HG03439 (cell line): ENCODE results near the gene ARHGAP12.
"Not testable (repeated sequence)": the region's sequence is repeated elsewhere in the genome, so short reads cannot be mapped to it uniquely, and the experiment has no call there.

Experiments
- ATAC-seq: cut with Tn5 transposase; IDR thresholded peaks from one replicate; pipeline ENCODE4 v1.9.1; 2021; ENCODE audit warnings: mild to moderate bottlenecking, moderate library complexity; ENCODE audit not compliant: unreplicated experiment

ARHGAP12 gene

DNA sequence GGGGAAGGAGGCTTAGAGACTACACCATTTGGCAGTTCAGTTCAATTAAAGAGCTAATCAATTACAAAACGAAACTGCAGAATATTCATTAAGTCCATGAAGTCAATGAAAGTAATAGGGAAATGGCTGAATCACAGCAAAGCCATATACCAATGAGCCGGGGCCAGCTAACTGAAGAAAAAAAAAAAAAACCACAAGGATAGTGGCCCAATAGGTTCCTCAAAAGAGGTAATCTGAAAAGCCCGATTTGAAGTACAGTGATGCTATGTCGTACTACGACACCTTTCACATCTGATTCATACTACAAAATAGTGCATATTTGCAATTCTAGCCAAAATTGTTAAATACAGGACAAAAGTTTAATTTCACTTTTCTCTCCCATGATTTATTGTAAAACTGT is 2.5 kb downstream of the ARHGAP12 start:
- ATAC-seq: no peak

DNA sequence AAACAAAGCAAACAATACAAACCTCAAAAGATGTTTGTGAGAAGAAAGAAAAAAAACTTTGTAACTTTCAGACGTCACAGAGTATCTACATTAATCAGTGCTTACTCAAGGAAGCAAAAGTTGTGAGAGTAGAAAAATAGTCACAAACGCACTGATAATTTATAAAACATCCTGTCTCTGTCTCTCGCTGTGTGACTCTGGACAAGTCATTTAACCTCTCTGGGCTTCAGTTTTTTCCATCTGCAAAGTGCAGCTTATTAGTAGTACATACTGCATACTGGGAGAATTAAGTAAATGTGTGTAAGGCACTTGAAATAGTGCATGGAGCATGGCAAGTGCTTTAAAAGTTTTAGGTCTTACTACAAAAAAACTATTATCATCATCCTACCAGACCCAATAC is 3.8 kb downstream of the ARHGAP12 start:
- ATAC-seq: no peak

DNA sequence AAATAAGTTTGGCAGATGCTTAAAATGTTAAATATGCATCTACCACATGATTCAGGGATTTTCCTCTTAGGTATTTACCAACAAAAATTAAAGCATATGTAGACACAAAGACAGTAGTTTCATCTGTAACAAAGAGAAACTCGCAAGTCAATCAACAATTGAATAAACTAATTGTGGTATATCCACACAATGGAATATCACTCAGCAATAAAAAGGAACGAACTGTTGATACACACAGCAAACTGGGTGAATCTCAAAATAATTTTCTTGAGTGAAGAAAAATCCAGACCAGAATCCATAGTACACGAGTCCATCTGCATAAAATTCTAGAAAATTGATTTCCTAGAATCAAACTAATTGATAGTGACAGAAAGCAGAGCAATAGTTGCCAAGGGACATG is 5.2 kb downstream of the ARHGAP12 start:
- ATAC-seq: no peak

DNA sequence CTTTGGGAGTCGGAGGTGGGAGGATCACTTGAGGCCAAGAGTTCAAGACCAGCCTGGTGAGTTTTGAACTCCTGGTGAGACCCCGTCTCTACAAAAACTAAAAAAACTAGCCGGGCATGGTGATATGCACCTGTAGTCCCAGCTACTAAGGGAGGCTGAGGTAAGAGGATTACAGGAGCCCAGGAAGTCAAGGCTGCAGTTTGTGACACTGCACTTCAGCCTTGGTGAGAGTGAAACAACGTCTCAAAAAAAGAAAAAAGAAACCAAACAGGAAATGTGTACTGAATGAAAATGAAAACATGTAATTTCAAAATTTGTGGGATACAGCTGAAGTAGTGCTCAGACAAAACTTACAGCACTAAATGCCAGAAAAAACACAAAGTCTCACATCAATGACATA is 7.6 kb downstream of the ARHGAP12 start:
- ATAC-seq: peak; percentile 48

DNA sequence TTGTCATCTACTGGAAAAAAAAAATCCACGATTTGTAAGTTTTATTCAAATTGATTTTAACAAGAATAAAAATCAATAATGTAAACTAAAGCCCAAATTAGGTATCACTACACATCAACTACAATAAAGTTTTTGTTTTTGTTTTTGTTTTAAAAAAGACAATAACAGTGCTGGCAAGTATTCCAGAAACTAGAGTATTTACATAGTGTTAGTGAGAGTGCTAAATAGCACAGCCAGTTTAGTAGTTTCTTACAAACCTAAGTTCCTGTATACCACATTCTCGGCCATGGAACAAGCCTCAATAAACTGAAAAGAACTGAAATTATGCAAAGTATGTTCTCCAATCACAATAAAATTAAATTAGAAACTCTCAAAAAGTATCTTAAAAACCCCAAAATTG is 8.1 kb downstream of the ARHGAP12 start:
- ATAC-seq: peak; percentile 49

DNA sequence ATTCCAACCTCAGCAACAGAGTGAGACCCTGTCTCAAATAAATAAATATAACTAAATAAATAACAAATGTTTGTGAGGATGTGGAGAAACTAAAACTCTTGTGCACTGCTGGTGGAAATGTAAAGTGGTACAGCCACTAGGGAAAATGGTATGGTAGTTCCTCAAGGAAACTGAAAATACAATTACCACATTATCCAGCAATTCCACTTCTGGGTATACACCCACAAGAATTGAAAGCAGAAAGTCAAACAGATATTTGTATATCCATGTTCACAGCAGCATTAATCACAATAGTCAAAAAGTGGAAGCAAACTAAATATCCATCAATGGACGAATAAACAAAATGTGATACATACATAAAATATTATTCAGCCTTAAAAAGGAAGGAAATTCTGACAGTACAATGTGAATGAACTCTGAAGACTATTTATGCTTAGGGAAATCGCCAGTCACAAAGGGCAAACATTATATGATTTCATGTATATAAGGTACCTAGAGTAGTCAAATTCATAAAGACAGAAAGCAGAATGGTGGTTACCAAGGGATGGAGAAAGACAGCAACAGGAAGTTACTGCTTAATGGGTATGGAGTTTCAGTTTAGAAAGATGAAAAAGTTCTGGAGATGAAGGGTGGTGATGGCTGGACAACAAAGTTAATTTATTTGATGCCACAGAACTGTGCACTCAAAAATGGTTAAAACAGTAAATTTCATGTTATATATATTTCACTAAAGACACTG is 9.8 kb downstream of the ARHGAP12 start:
- ATAC-seq: no peak

DNA sequence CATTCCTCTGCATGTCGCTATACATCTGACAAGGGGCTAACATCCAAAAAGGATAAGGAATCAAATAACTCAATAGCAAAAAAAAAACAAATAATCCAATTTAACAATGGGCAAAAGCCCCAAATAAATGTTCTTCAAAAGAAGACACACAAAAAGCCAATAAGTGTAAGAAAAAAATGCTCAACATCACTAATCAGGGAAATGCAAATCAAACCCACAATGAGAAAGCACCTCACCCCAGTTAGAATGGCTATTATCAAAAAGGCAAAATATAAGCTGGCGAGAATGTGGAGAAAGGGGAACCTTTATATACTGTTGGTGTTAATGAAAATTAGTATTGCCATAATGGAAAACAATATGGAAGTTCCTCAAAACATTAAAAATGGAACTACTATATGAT is 14.3 kb downstream of the ARHGAP12 start:
- ATAC-seq: no peak

DNA sequence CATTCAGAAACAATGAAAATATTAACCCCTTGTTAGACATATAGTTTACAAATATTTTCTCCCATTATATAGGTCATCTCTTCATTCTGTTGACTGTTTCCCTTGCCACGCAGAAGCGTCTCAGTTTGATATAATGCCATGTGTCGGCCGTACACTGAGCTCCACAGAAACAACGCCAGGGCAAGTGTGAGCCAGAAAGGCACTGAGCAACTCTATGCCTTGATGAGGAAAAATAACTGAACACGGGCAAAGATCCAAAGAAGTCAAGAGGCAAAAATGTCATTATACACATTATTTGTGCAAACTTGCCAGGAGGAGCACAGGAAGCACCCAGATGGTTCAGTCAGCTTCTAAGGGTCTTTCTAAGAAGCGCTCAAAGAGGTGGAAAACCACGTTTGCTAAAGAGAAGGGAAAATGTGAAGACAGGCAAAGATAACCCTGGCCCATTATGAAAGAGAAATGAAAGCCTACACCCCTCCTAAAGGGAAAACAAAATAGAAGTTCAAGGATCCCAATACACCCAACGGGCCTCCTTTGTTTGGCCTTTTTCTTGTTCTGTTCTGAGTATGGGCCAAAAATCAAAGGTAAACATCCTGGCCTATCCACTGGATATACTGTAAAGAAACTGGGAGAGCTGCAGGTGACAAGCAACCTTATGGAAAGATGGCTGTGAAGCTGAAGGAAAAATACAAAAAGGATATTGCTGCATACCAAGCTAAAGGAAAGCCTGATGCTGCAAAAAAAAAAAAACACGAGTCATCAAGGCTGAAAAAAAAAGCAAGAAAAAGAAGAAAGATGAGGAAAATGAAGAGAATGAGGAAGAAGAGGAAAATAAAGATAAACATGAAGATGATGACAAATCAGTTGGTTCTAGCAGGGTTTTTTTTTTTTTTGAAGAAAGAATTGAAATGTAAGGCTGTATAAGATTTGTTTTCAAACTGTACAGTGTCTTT is 15.5 kb downstream of the ARHGAP12 start:
- ATAC-seq: no peak

DNA sequence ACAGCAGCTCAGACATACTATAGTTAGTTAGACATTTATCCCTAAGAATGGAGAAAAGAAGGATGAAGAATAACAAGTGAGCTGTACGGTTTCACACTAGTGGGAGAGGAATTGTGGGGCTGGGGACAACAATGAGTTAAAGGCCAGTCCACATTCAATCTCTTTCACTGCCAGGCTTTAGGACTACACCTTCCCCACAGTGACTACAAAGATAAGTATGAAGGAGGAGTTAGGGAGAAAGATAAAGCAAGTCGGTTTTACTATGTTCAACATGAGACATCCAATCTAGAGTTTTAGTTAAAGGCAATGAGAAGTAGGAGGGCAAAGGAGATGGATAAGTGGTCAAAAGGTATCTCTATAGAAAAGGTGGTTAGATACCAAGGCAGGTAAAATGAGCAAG is 16.3 kb downstream of the ARHGAP12 start:
- no peak for ATAC-seq

DNA sequence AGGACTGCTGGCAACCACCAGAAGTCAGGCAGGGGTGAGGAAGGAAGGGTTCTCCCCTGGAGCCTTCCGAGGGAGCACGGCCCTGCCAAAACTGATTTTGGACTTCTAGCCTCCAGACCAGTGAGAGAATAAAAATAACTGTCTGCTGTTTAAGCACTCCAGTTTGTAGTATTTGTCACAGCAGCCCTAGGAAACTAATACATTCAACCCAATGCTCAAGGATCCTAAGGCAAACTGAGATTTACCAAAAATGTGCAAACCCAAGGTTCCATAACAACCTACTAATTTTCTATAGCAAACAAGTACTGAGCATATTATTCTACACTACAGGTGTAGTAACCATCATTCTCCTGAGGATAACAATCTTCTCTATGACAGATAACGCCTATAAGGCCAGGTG is 18.6 kb downstream of the ARHGAP12 start:
- no peak for ATAC-seq

DNA sequence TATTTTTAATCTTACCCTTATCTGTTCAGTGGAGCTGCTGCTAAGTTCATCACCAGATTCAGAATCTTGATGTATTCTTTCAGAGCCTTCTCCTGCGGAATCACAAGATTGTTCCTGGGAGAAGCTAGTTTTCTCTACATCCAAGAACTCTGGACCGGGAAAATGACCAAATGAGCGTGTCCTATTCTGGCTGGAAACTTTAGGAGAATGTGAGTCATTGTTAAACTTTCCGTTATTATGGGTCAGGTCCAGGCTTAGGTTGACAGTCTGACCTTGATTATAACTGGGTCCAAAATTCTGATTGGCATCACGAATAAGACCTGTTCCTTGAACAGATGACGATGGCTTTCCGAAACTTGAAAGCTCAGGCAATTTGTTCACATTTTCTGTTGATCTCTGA is 20.5 kb downstream of the ARHGAP12 start:
- no peak for ATAC-seq

DNA sequence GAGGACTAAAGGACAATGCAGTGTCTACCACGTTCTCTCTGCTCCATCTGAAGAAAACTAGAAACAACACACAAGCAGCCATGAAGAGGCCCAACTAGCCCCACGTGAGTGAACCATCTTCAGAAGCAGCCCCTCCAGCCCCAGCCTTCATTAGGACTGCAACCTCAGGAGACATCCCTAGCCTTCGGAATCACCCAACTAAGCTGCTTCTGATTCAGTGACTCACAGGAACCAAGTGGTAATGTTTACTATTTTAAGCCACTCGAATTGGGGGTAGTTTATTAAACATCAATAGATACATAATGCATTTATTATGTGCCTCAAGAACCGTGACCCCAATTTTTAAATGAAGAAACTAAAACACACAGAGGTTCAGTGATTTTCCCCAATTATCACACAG is 22.6 kb downstream of the ARHGAP12 start:
- ATAC-seq: no peak

DNA sequence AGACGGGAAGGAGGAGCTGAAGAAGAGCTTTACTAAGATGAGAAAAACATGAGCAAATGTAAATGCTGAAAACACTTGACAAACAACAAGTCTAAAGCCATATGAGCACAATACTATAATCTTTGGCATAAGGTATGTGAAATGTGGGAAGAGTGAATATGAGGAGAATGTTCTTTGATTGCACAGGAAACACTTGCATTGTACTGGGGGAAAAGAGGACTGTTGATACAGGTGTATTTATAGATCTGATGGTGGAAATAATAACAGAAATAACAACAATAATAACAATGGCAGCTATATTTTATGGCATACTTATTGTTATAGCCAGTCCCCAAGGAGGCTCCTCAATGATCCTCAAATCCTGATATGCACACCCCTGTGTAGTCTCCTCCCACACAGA is 23.0 kb downstream of the ARHGAP12 start:
- no peak for ATAC-seq

DNA sequence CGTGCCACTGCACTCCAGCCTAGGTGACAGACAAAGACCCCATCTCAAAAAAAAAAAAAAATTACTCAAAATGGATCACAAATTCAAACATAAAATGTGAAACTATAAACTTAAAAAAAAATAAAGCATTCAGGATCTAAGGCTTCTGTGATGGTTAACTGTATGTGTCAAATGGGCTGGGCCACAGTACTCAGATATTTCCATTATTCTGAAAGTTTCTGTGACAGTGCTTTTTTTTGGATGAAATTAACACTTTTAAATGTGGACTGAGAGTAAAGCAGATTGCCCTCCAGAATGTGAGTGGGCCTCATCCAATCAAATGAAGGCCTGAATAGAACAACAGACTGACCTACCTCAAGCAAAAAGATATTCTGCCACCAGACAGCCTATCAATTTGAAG is 26.0 kb downstream of the ARHGAP12 start:
- no peak for ATAC-seq

DNA sequence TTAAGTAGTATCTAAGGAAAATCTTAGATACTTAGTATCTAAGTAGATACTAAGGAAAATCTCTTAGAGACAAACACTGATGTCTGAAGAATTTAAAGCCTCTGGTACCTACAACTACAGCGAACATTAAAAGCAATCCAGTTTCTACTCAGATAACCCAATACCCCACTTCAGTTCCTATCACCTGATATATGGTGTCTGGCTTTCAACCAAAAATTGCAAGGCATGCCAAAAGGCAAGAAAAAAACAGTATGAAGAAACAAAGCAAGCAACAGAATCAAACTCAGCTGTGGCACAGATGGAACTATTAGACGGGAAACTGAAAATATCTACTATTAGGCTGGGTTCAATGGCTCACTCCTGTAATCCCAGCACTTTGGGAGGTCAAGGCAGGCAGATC is 31.1 kb downstream of the ARHGAP12 start:
- no peak for ATAC-seq

DNA sequence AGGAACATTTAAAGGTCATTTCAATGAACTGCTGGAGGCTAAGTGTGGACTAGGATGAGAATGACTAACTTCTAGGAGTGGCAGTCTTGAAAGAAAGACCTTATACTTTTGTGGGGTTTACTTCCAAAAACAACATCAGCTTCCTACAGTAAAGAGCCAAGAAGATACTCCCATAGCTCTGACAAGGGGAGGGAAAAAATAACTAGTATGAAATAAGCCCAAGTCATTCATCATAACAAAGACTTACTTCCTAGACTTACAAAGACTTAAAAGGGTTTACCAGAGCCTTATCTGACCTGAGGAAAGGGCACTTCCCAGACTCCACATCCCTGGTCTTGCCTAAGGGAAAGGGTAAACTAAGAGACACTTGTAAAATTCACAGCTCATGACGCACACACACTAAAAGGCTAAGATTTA is 31.7 kb downstream of the ARHGAP12 start:
- no peak for ATAC-seq

DNA sequence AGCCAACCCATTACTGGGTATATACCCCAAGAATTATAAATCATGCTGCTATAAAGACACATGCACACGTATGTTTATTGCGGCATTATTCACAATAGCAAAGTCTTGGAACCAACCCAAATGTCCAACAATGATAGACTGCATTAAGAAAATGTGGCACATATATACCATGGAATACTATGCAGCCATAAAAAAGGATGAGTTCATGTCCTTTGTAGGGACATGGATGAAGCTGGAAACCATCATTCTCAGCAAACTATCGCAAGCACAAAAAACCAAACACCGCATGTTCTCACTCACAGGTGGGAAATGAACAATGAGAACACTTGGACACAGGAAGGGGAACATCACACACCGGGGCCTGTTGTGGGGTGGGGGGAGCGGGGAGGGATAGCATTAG is 32.9 kb downstream of the ARHGAP12 start:
- not testable (repeated sequence) for ATAC-seq

DNA sequence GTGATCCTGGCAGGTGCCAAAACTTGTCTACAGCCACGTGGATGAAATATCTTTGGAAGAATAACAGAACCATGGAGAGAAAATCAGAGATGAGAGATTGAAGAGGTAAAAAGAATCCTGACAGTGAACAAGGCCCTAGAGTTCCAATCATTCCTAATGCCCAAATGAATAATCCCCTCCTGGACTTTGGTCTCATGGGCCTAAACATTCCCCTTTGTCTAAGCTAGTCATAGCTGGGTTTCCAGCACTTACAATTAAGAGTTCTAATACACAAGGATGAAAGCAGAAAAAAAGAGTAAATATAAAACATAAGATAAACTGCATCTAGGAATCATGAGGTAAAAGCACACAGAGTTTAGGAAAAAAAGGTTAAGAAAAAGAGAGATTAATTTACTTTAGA is 40.2 kb downstream of the ARHGAP12 start:
- ATAC-seq: no peak

DNA sequence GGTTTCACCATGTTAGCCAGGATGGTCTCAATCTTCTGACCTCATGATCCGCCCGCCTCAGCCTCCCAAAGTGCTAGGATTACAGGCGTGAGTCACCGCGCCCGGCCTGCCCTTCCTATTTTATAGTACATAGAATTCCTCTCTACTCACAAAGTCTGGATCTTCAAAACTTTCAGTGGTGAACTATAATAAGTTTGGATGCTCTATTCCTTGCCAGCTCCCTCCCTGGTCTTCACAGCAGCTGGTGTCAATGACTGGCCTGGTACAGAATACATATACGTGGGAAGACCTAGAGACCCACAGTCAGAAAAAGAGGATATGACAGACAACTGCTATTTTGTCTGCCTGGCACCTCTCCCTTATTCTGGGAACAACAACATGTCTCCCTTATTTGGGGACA is 40.8 kb downstream of the ARHGAP12 start:
- no peak for ATAC-seq

DNA sequence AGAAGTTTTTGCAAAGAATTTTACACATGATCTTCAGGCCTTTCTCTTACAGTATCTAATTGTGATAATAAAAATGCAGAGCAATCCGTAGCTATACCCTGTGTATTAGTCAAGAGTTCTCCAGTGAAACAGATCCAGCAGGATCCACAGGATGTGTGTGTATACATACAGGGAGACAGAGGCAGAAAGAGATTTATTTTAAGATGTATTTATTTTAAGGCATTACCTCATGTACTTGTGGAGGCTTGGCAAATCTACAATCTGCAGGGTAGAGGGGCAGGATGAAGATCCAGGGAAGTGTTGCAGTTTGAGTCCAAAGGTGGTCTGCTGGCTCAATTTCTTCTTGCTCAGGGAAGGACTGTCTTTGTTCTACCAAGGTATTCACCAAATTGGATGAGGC is 41.7 kb downstream of the ARHGAP12 start:
- ATAC-seq: no peak

DNA sequence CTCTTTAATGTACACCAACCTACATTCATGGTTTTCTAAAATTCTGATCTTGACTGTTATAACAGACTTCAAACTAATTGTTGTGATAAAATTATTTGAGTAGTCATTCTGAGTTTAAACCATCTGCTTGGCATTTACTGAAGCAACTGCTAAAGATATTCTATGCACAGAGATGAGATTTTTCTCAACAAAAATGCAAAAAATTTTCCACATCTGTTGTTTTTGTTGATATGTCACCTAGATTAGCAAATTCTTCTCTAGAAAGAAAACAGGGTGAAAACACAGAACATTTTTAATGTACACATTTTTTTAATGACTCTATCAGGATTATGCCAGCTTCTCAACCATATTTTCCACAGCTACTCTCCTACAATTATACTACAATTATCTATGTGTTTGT is 42.7 kb downstream of the ARHGAP12 start:
- no peak for ATAC-seq

DNA sequence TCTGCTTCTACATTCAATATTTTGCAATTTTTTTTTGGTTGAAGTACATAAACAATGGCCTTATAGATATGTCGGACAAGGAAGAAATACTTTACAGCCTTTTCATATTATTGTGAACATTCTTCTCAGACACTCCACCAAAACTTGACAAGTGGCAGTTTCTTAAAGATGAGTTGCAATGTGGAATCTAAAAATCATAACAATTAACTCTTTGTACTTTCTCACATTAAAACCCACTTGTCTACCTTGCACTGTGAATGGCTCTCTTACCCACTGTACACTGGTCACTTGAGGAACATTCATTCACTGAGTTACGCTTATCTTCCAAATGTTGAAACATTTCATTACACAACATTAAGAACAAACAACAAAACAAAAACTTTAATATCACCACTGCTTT is 44.2 kb downstream of the ARHGAP12 start:
- ATAC-seq: no peak
